Karpas-422 (cell line): ENCODE measurements around the gene PLA2G4D. TPM values are rescaled to one million over a fixed set of nuclear protein-coding genes. Genes with fewer than 3 reads are reported as not detected.

Experiments
- total RNA-seq: library from RNA; depleted of rRNA; stranded (reverse); fragments of >200 nt; shearing (Covaris generic); gene quantifications from 2 replicates; pipeline ENCODE4 v1.2.3, GENCODE V29; 2014; ENCODE audit warnings: low replicate concordance; rRNA removed

PLA2G4D gene
- total RNA-seq, 1 experiment from 2014 or later = not detected

Other genes with a start within 250 kb of the PLA2G4D start
- gene SPTBN5, start 200.5 kb downstream of the PLA2G4D start, total RNA-seq = 0.11 and 0.22 TPM in 2 replicates
- gene EHD4, start 122.0 kb downstream of the PLA2G4D start, total RNA-seq = 19.9 and 20.4 TPM in 2 replicates
- not detected in 2 replicates for gene PLA2G4E, start 73.5 kb downstream of the PLA2G4D start, total RNA-seq
- not detected in 2 replicates for gene PLA2G4F, start 62.1 kb upstream of the PLA2G4D start, total RNA-seq
- 65.3 and 99.4 TPM in 2 replicates for gene VPS39, start 113.7 kb upstream of the PLA2G4D start, total RNA-seq
- 21.2 and 31.1 TPM in 2 replicates for gene GANC, start 178.6 kb upstream of the PLA2G4D start, total RNA-seq
- gene TMEM87A, start 178.9 kb upstream of the PLA2G4D start, total RNA-seq = 19.9 and 27.2 TPM in 2 replicates